Mucosa of descending colon (tissue), 3 donors: ENCODE measurements around the gene TMEM190. TPM values are rescaled to one million over a fixed set of nuclear protein-coding genes. Genes with fewer than 3 reads are reported as not detected.
A peak's percentile ranks its signal among the peaks of the same experiment; 100 is the strongest.

Source experiments
- ATAC-seq: fragments of 200-7000 bp; cut with Tn5 transposase; one replicate; pipeline ENCODE4 v1.9.1; 2020; ENCODE audit warnings: mild to moderate bottlenecking, moderate library complexity
- DNase-seq, 3 donors: peaks; one replicate each; pipeline ENCODE4 v3.0.0-alpha.2; 2020
- H3K36me3 ChIP-seq: fragments of 200-600 bp; one replicate; pipeline ENCODE4 v1.8.0; 2021; ENCODE audit warnings: low read depth, mild to moderate bottlenecking
- H3K4me1 ChIP-seq: fragments of 200-600 bp; one replicate; pipeline ENCODE4 v1.8.0; 2021; ENCODE audit warnings: low read depth, mild to moderate bottlenecking
- H3K4me3 ChIP-seq: fragments of 200-600 bp; one replicate; pipeline ENCODE4 v1.8.0; 2021; ENCODE audit warnings: mild to moderate bottlenecking
- H3K9me3 ChIP-seq: fragments of 200-600 bp; one replicate; pipeline ENCODE4 v1.8.0; 2021; ENCODE audit warnings: mild to moderate bottlenecking
- intact Hi-C, 2 donors: fragments of 100-400 bp; cut with DNase I in 1 of 2; cut with micrococcal nuclease in 1 of 2; formaldehyde crosslinking; loops; one replicate each; pipeline versions ENCODE4 v1.11.0 to v1.11.1; 2022; cut with DNase I, micrococcal nuclease
- total RNA-seq, 3 donors: library from RNA; stranded (reverse); fragmentation: NEBNext Ultra II Directional in 2 of 3; extraction: Animal tissue kit (Norgen Biotek cat#: 25700) in 2 of 3; gene quantifications; one replicate each; pipeline versions ENCODE4 v1.2.1 to v1.2.4, GENCODE V29; 2021 to 2023
- TF ChIP-seq, protein P1 (sequence below): fragments of 200-600 bp; IDR thresholded peaks from one replicate; pipeline ENCODE4 v1.8.0; 2022; ENCODE audit warnings: antibody characterized with exemption, mild to moderate bottlenecking
- donor health status: DM: no; HTN: no; CAD: no; lungs with moderate emphysema.
- donor health status: DM: no; HTN: no; CAD: no.
- donor health status: DM: no; HTN: yes; CAD: no.

Gene TMEM190
- total RNA-seq, 3 donors from 2014 or later = not detected

DNA sequence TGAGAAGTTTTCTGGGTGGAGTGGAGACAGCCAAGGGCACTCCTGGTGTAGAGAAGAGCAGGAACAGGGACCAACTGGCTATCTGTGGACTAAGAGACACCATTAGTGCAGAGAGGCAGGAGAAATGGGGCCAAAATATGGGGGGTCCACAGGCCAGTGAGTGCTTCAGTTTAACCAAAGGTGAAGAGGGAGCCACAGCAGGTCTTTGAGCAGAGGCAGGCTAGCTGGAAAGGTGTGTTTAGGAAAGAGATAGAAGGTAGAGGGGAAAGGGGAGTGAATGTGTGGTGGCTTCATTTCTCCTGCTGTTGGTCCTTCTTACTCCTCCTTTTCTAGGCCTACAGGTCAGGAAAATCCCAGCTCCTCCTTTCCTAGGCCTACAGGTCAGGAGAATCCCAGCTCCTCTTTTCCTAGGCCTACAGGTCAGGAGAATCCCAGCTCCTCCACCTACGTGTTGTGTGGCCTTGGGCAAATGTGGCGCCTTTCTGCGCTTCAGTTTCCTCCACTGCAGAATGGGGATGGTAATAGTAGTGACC lies 6.0 kb downstream of the TMEM190 start:
- no peak for DNase-seq
- no peak for ATAC-seq
- Histone ChIP-seq H3K4me3 (no peak overlapping the region), H3K36me3 (no peaks in the 10 kb centered on the region), H3K4me1 (peaks cover 28% of the 10 kb centered on the region), H3K9me3 (no peaks in the 10 kb centered on the region)
- intact Hi-C loops = loop anchor here (10.0 kb wide), 2 partner anchors 78 to 88 kb away; no protein-coding TSS in a partner anchor
- TF ChIP-seq, protein P1, sequence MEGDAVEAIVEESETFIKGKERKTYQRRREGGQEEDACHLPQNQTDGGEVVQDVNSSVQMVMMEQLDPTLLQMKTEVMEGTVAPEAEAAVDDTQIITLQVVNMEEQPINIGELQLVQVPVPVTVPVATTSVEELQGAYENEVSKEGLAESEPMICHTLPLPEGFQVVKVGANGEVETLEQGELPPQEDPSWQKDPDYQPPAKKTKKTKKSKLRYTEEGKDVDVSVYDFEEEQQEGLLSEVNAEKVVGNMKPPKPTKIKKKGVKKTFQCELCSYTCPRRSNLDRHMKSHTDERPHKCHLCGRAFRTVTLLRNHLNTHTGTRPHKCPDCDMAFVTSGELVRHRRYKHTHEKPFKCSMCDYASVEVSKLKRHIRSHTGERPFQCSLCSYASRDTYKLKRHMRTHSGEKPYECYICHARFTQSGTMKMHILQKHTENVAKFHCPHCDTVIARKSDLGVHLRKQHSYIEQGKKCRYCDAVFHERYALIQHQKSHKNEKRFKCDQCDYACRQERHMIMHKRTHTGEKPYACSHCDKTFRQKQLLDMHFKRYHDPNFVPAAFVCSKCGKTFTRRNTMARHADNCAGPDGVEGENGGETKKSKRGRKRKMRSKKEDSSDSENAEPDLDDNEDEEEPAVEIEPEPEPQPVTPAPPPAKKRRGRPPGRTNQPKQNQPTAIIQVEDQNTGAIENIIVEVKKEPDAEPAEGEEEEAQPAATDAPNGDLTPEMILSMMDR = no peak

DNA sequence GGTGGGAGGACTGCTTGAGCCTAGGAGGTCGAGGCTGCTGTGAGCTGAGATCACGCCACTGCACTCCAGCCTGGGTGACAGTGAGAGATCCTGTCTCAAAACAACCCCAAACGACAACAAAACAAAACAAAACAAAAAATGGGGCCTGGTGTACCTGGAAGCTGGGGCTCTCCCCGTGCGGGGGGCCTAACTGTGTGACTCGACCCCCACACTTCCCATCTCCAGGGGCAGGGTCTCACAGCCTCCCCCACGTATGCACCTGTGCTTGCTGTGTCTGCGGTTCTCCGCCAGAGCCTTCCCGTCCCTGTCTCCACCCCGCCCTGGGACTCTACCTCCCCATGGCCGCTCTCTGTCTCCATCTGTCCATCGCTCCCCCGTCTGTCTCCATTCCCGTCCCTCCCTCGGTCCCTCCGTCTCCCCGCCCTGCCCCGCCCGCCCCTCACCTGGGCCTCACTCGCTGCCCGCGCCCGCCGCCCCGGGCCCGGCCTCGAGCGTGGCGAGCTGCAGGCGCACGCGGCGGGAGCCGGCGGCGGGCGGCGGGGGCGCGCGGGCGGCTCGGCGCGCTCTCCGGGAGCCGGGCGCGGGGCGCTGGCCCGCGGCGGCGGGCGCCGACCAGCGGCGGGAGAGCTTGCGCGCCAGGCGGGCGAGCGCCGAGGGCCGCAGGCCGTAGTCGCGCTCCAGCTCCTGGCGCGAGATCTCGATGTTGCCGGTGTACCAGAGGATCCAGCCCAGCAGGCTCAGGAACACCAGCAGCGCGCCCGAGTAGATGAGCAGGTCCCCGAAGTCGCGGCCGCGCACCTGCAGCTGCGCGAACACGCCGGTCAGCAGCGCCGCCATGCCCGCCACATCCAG lies 6.9 kb downstream of the TMEM190 start:
- peak; percentile 19 for ATAC-seq
- no peaks in the 10 kb centered on the region for H3K36me3 ChIP-seq
- DNase-seq = peak in 2 of 3 donors; percentile 58 to 80
- intact Hi-C loops = loop anchor here (10.0 kb wide), 2 partner anchors 79 to 89 kb away; no protein-coding TSS in a partner anchor
- peaks cover 37% of the 10 kb centered on the region for H3K4me1 ChIP-seq
- peak overlapping the region; percentile 62 for H3K4me3 ChIP-seq
- H3K9me3 ChIP-seq = no peaks in the 10 kb centered on the region
- TF ChIP-seq, protein P1 = no peak

DNA sequence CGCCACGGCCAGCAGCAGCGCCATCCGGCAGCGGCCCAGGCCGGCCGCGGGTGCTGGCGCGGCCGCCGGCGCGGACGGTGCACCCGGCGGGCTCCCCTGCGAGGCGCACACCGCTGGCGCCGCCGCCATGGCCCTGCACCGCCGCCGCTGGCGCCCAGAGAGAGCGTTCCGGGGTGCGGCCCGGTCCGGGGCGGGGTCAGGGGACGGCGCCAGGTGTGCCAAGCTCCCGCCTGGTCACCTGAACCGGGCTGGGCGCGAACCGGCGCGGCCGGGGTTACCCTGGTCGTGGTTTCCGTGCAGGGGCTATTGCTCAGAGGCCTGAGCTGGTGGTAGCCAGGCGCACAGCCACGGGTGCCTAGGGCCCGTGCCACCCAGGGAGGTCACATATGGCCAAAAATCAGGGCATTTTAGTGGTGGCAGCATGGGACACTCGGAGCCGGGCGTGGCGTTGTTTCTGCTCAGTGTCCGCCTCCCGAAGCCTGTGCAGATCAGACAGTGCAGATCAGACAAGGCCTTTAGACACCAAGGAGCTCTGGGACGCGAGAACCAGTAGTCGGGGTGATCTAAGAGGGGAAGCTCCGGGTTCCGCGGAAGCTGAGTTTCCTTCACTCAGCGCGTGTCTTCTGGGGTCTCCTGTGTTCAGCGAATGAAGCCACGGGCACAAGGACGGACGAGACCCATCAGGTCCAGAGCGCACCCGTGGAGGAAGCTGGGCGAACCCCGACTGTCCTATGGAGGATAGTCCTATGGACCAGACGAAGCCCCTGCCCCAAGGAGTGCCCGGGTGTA lies 7.7 kb downstream of the TMEM190 start, which contains the start of gene TMEM238:
Gene TMEM238, minus strand, starts transcription at position 162 of the 789 bp plus-strand sequence. Its CDS starts 33 bp downstream, at position 129.
- TF ChIP-seq, protein P1 = no peak
- H3K4me3 ChIP-seq = peak within 1 kb of the TSS; percentile 62
- intact Hi-C loops = loop anchor here (10.0 kb wide), 2 partner anchors 80 to 90 kb away; no protein-coding TSS in a partner anchor
- H3K9me3 ChIP-seq = no peaks in the 10 kb centered on the region
- DNase-seq (peak; percentile 78 to 90 (median 88)), ATAC-seq (peak; percentile 66)
- H3K4me1 ChIP-seq = peaks cover 42% of the 10 kb centered on the region
- H3K36me3 ChIP-seq = no peaks in the 10 kb centered on the region

DNA sequence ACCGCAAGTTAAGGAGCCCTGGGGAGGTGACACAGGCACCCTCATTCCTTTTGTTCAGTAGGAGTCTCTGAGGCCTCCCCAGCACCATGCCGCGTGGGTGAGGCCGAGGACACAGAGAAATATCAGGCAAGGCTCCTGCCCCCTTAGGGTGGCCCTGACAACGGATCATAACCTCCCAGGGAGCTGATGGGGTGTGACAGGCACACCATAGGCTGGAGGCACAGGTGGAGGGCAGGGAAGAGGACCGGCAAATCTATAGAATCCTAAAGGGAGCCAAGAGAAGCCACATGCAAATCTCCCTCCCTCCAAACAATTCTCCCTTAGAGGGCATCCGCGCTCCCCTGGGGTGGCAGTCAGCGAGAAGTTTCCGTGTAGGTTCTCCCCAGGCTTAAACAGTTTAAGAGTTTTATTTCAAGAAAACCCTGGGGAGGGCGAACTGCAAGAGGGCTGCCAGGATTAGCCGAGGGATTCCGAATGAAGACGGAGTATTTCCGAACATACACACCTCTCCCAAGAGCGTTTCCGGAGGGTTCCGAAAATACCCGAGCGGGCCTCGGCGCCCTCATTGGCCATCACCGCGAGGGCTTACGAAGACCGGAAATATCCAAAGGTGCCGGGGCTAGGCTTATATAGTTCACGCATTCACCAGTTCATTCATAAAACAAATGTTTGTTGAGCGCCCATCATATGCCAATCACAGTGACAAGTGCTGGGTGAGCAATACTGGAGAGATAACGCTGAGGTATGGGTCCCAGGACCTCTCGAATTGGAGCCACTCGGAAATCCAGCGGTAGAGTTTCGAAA lies 8.5 kb downstream of the TMEM190 start:
- ATAC-seq = peak; percentile 81
- peak overlapping the region; percentile 62 for H3K4me3 ChIP-seq
- peak; percentile 96 to 99 (median 97) for DNase-seq
- H3K36me3 ChIP-seq = no peaks in the 10 kb centered on the region
- peaks cover 42% of the 10 kb centered on the region for H3K4me1 ChIP-seq
- TF ChIP-seq, protein P1 = no peak
- intact Hi-C loops = loop anchor here (10.0 kb wide), 2 partner anchors 80 to 90 kb away; no protein-coding TSS in a partner anchor
- no peaks in the 10 kb centered on the region for H3K9me3 ChIP-seq
